ENCODE data around the gene AGBL1. TPM values are rescaled to one million over a fixed set of nuclear protein-coding genes. Genes with fewer than 3 reads are reported as not detected.
"Not testable (repeated sequence)": the region's sequence is repeated elsewhere in the genome, so short reads cannot be mapped to it uniquely, and the experiment has no call there.

Gene AGBL1
- total and polyA plus RNA-seq, 2 donors = 1.5 TPM; not detected in 1

DNA sequence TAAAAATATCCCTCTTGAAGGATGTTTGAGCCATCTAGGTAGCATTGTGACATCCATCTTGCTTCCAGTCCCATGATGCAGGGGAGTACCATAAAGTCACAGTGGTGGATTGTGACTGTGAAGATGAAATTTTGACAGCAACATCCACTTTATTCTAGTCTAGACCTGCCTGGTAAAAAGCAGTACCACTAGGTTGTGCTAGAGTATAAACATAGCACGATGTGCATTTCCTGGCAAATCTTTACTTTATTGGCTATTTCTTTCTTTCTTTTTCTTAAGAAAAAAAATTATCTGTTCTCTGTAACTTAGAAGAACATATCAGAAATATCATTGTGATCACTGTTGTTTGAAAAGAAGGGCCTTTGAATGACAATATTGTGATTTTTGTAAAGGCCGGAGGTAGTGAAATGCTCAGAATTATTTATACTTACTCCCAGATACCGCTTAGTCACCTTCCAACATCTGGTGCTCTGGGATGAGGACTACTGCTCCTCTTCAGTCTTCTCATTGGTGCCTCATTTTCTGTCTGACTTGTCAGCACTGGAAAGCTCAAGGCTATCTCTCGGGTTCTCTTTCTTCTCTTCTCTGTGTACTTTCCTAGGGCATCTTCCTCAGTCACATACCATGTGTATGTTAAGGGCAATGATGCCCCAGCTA is 35.6 kb downstream of the AGBL1 start:
- no peak for DNase-seq (ENCODE audit: extremely low spot score)
- no peak overlapping the region for H3K27ac ChIP-seq (ENCODE audit: low read depth)
- H3K36me3 ChIP-seq (ENCODE audit: insufficient read depth) = no peaks in the 10 kb centered on the region
- WGBS = 51% methylated on average over 4 of the region's 4 CpGs
- H3K4me3 ChIP-seq (ENCODE audit: low read depth, low read length) = no peak overlapping the region
- H3K4me1 ChIP-seq (ENCODE audit: insufficient read depth) = no peaks in the 10 kb centered on the region

- WGBS = 73% methylated on average over 7 of the region's 7 CpGs
Measured at GRCh38 chr15:86121568-86122225, 42.0 kb downstream of the AGBL1 start.

DNA sequence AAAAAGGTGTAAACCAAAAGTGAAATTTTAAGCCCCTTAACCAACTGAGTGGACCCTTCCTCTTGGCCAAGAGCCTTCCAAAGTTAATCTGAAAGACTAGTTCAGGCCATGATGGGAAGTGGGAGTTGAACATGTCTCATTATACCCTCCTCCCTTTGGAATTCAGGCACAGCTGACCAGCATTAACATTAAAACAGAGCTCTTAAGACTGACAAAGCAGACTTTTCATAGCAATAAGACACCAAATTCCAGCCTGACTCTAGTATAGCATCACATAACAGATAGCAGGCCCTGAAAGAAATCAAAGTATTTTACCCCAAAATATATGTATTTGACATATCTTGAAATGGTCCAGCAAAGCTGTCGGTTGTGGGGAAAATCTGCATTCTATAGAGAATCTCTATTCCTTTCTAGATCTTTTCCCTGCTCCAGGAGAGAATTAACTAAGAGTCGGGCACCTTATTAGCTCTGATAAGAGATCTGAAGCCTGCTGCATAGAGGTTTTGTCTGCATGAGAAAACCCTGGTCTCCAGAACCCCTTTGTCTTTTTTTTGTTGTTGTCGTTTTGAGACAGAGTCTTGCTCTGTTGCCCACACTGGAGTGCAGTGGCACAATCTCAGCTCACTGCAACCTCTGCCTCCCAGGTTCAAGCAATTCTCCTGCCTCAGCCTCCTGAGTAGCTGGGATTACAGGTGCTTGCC is 43.2 kb downstream of the AGBL1 start:
- not testable (repeated sequence) for H3K27ac ChIP-seq (ENCODE audit: low read depth); H3K4me1 ChIP-seq (ENCODE audit: insufficient read depth); H3K36me3 ChIP-seq (ENCODE audit: insufficient read depth); H3K4me3 ChIP-seq (ENCODE audit: low read depth, low read length); DNase-seq (ENCODE audit: extremely low spot score)
- WGBS = 75% methylated on average over 3 of the region's 3 CpGs

More at GRCh38 chr15:86121568-86122225, 42.0 kb downstream of the AGBL1 start:
- Histone ChIP-seq H3K4me1 (ENCODE audit: insufficient read depth) (no peaks in the 10 kb centered on the region), H3K36me3 (ENCODE audit: insufficient read depth) (no peaks in the 10 kb centered on the region), H3K4me3 (ENCODE audit: low read depth, low read length) (no peak overlapping the region), H3K27ac (ENCODE audit: low read depth) (no peak overlapping the region)
- no peak for DNase-seq (ENCODE audit: extremely low spot score)

GRCh38 chr15:86125775-86126174 is 46.1 kb downstream of the AGBL1 start:
- H3K27ac ChIP-seq (ENCODE audit: low read depth) = no peak overlapping the region
- H3K4me1 ChIP-seq (ENCODE audit: insufficient read depth) = no peaks in the 10 kb centered on the region
- 43% methylated on average over 3 of the region's 3 CpGs for WGBS
- no peaks in the 10 kb centered on the region for H3K36me3 ChIP-seq (ENCODE audit: insufficient read depth)
- no peak overlapping the region for H3K4me3 ChIP-seq (ENCODE audit: low read depth, low read length)
- no peak for DNase-seq (ENCODE audit: extremely low spot score)

DNA sequence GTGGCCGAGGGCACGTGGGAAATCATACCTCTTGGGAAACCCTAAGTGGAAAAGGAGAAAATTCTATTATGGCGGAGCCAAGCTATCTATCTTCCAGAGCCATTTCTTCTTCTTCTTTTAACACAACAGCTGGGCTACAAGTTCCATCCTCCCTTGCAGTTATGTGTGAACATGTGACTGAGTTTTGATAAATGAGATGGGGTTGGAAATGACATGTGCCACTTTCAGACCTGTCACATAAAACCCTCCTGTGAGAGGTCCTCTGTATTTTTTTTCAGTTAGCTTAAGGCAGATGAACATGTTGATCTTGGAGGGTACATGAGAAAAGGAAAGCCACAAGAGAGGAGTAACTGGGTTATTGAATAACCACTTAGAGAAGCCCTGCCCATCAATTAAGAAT is 47.9 kb downstream of the AGBL1 start:
- Histone ChIP-seq H3K4me3 (ENCODE audit: low read depth, low read length) (no peak overlapping the region), H3K36me3 (ENCODE audit: insufficient read depth) (no peaks in the 10 kb centered on the region), H3K4me1 (ENCODE audit: insufficient read depth) (no peaks in the 10 kb centered on the region), H3K27ac (ENCODE audit: low read depth) (no peak overlapping the region)
- DNase-seq (ENCODE audit: extremely low spot score) = no peak
- 85% methylated on average over 3 of the region's 3 CpGs for WGBS

- H3K4me1 ChIP-seq (ENCODE audit: insufficient read depth) = no peaks in the 10 kb centered on the region
- no peak for DNase-seq (ENCODE audit: extremely low spot score)
- H3K27ac ChIP-seq (ENCODE audit: low read depth) = no peak overlapping the region
- H3K36me3 ChIP-seq (ENCODE audit: insufficient read depth) = no peaks in the 10 kb centered on the region
- no peak overlapping the region for H3K4me3 ChIP-seq (ENCODE audit: low read depth, low read length)
- WGBS = 41% methylated on average over 6 of the region's 6 CpGs
Measured at GRCh38 chr15:86135041-86135440, 55.4 kb downstream of the AGBL1 start.

GRCh38 chr15:86136861-86137260 is 57.2 kb downstream of the AGBL1 start:
- no peak overlapping the region for H3K4me3 ChIP-seq (ENCODE audit: low read depth, low read length)
- H3K4me1 ChIP-seq (ENCODE audit: insufficient read depth) = no peaks in the 10 kb centered on the region
- no peak for DNase-seq (ENCODE audit: extremely low spot score)
- 30% methylated on average over 2 of the region's 2 CpGs for WGBS
- H3K36me3 ChIP-seq (ENCODE audit: insufficient read depth) = no peaks in the 10 kb centered on the region
- H3K27ac ChIP-seq (ENCODE audit: low read depth) = no peak overlapping the region

GRCh38 chr15:86138798-86139197 is 59.1 kb downstream of the AGBL1 start:
- DNase-seq (ENCODE audit: extremely low spot score) = no peak
- WGBS = 41% methylated on average over 3 of the region's 3 CpGs
- Histone ChIP-seq H3K36me3 (ENCODE audit: insufficient read depth) (no peaks in the 10 kb centered on the region), H3K4me3 (ENCODE audit: low read depth, low read length) (no peak overlapping the region), H3K4me1 (ENCODE audit: insufficient read depth) (no peaks in the 10 kb centered on the region), H3K27ac (ENCODE audit: low read depth) (no peak overlapping the region)

DNA sequence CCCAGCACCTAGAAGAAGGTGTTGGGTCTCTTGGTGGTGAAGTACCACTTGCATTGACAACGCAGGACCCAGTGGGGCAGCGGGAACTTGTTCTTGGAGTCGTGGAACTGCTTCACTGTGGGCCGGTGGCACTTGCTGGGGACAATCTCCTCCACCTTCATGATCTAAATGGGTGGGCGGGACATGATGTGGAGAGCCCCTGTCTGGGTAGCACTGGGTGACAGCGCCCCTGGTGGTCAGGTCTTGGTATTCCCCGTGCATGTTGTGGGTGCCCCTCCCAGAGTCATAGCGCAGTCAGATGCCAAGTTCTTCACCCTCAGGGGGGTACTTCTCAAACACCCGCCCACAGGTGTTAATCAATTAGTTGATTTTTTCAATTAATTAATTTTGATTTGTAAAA is 60.2 kb downstream of the AGBL1 start:
- 73% methylated on average over 9 of the region's 9 CpGs for WGBS
- no peak overlapping the region for H3K27ac ChIP-seq (ENCODE audit: low read depth)
- H3K4me3 ChIP-seq (ENCODE audit: low read depth, low read length) = no peak overlapping the region
- no peaks in the 10 kb centered on the region for H3K36me3 ChIP-seq (ENCODE audit: insufficient read depth)
- no peak for DNase-seq (ENCODE audit: extremely low spot score)
- H3K4me1 ChIP-seq (ENCODE audit: insufficient read depth) = no peaks in the 10 kb centered on the region

DNA sequence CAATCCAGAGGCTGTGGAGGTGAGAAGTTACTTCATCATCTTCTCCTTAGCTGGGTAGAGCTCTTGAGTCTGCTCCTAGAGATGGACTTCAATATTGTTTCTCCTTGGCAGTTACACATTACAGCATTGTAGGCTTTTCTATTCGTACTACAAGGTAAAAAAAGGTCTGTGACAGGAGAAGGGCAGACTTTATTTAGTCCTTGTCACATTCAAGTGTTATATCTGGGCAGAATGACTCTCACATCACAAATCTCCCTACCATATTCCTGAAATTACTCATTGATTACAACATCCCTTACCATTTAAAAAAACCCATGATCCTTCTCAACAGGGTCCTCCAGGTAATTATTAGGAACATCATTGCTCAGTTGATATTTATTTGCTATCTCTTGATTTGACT is 75.0 kb downstream of the AGBL1 start:
- H3K4me1 ChIP-seq (ENCODE audit: insufficient read depth) = no peaks in the 10 kb centered on the region
- 66% methylated on average over 1 of the region's 1 CpG for WGBS

GRCh38 chr15:86155551-86155950 is 75.9 kb downstream of the AGBL1 start:
- WGBS = 67% methylated on average over 3 of the region's 3 CpGs
- Histone ChIP-seq H3K36me3 (ENCODE audit: insufficient read depth) (no peaks in the 10 kb centered on the region), H3K27ac (ENCODE audit: low read depth) (no peak overlapping the region)

More for the DNA sequence above, 75.0 kb downstream of the AGBL1 start:
- Histone ChIP-seq H3K4me3 (ENCODE audit: low read depth, low read length) (no peak overlapping the region), H3K36me3 (ENCODE audit: insufficient read depth) (no peaks in the 10 kb centered on the region), H3K27ac (ENCODE audit: low read depth) (no peak overlapping the region)
- no peak for DNase-seq (ENCODE audit: extremely low spot score)

GRCh38 chr15:86157606-86158293 is 78.1 kb downstream of the AGBL1 start:
- H3K36me3 ChIP-seq (ENCODE audit: insufficient read depth) = no peaks in the 10 kb centered on the region
- no peak overlapping the region for H3K4me3 ChIP-seq (ENCODE audit: low read depth, low read length)
- no peak overlapping the region for H3K27ac ChIP-seq (ENCODE audit: low read depth)
- no peaks in the 10 kb centered on the region for H3K4me1 ChIP-seq (ENCODE audit: insufficient read depth)
- DNase-seq (ENCODE audit: extremely low spot score) = no peak
- WGBS = 82% methylated on average over 6 of the region's 6 CpGs

More at GRCh38 chr15:86155551-86155950, 75.9 kb downstream of the AGBL1 start:
- Histone ChIP-seq H3K4me1 (ENCODE audit: insufficient read depth) (no peaks in the 10 kb centered on the region), H3K4me3 (ENCODE audit: low read depth, low read length) (no peak overlapping the region)
- no peak for DNase-seq (ENCODE audit: extremely low spot score)

GRCh38 chr15:86159468-86159867 is 79.8 kb downstream of the AGBL1 start:
- H3K4me1 ChIP-seq (ENCODE audit: insufficient read depth) = no peaks in the 10 kb centered on the region
- H3K27ac ChIP-seq (ENCODE audit: low read depth) = no peak overlapping the region
- no peak overlapping the region for H3K4me3 ChIP-seq (ENCODE audit: low read depth, low read length)
- DNase-seq (ENCODE audit: extremely low spot score) = no peak
- H3K36me3 ChIP-seq (ENCODE audit: insufficient read depth) = no peaks in the 10 kb centered on the region
- WGBS = 78% methylated on average over 3 of the region's 3 CpGs

All from urinary bladder (tissue), 4 donors.